ENCODE measurements around the gene SCYGR7. TPM values are rescaled to one million over a fixed set of nuclear protein-coding genes. Genes with fewer than 3 reads are reported as not detected.

SCYGR7 gene
- total and polyA plus RNA-seq, 2 of the 13 experiments (the other 11 are each of a cell fraction or from before 2014, with no cell fraction given): not detected

GRCh38 chr2:227717687-227718567, 10.2 kb upstream of the SCYGR7 start, which contains the start of gene SLC19A3 (continued):
- TF ChIP-seq, protein P1, sequence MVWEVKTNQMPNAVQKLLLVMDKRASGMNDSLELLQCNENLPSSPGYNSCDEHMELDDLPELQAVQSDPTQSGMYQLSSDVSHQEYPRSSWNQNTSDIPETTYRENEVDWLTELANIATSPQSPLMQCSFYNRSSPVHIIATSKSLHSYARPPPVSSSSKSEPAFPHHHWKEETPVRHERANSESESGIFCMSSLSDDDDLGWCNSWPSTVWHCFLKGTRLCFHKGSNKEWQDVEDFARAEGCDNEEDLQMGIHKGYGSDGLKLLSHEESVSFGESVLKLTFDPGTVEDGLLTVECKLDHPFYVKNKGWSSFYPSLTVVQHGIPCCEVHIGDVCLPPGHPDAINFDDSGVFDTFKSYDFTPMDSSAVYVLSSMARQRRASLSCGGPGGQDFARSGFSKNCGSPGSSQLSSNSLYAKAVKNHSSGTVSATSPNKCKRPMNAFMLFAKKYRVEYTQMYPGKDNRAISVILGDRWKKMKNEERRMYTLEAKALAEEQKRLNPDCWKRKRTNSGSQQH (CRISPR knock-in tag; IDR thresholded peaks at IDR 0.05; ENCODE audit: low read depth): no peak
- TF ChIP-seq NFRKB (IDR thresholded peaks at IDR 0.05) (no peak), PCBP2 (optimal IDR thresholded peaks at IDR 0.05; ENCODE audit: low read depth, low read length, poor library complexity, severe bottlenecking) (no peak), NONO (IDR thresholded peaks at IDR 0.05) (no peak), NONO (CRISPR knock-in tag; conservative IDR thresholded peaks at IDR 0.05) (no peak), POGZ (CRISPR knock-in tag; IDR thresholded peaks at IDR 0.05) (0 out of 2 replicates have a peak, but pooled peaks have one; percentile 13), ZNF383 (CRISPR knock-in tag; IDR thresholded peaks at IDR 0.05; ENCODE audit: borderline replicate concordance) (no peak), FOSL1 (CRISPR knock-in tag; IDR thresholded peaks at IDR 0.05; ENCODE audit: borderline replicate concordance) (no peak), MZF1 (CRISPR knock-in tag; IDR thresholded peaks at IDR 0.05; ENCODE audit: borderline replicate concordance) (no peak), ESRRA (CRISPR knock-in tag; IDR thresholded peaks at IDR 0.05; ENCODE audit: low read depth) (no peak), ZNF569 (CRISPR knock-in tag; IDR thresholded peaks at IDR 0.05; ENCODE audit: borderline replicate concordance) (no peak), ZNF747 (CRISPR knock-in tag; IDR thresholded peaks at IDR 0.05; ENCODE audit: borderline replicate concordance) (no peak), PRPF4 (IDR thresholded peaks at IDR 0.05; ENCODE audit: low read depth, low read length, poor library complexity, severe bottlenecking) (no peak), NR2F6 (IDR thresholded peaks at IDR 0.05) (no peak), NR2F6 (CRISPR knock-in tag; IDR thresholded peaks at IDR 0.05) (no peak), HIVEP1 (CRISPR knock-in tag; IDR thresholded peaks at IDR 0.05) (peak; percentile 66; the same call in 1 of the 2 replicates)
- TF ChIP-seq, protein P2, sequence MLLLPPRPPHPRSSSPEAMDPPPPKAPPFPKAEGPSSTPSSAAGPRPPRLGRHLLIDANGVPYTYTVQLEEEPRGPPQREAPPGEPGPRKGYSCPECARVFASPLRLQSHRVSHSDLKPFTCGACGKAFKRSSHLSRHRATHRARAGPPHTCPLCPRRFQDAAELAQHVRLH (CRISPR knock-in tag; IDR thresholded peaks at IDR 0.05; ENCODE audit: borderline replicate concordance, low read depth): no peak
- TF ChIP-seq, protein P3, sequence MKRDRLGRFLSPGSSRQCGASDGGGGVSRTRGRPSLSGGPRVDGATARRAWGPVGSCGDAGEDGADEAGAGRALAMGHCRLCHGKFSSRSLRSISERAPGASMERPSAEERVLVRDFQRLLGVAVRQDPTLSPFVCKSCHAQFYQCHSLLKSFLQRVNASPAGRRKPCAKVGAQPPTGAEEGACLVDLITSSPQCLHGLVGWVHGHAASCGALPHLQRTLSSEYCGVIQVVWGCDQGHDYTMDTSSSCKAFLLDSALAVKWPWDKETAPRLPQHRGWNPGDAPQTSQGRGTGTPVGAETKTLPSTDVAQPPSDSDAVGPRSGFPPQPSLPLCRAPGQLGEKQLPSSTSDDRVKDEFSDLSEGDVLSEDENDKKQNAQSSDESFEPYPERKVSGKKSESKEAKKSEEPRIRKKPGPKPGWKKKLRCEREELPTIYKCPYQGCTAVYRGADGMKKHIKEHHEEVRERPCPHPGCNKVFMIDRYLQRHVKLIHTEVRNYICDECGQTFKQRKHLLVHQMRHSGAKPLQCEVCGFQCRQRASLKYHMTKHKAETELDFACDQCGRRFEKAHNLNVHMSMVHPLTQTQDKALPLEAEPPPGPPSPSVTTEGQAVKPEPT (CRISPR knock-in tag; IDR thresholded peaks at IDR 0.05; ENCODE audit: low read depth): no peak
- TF ChIP-seq, protein P4, sequence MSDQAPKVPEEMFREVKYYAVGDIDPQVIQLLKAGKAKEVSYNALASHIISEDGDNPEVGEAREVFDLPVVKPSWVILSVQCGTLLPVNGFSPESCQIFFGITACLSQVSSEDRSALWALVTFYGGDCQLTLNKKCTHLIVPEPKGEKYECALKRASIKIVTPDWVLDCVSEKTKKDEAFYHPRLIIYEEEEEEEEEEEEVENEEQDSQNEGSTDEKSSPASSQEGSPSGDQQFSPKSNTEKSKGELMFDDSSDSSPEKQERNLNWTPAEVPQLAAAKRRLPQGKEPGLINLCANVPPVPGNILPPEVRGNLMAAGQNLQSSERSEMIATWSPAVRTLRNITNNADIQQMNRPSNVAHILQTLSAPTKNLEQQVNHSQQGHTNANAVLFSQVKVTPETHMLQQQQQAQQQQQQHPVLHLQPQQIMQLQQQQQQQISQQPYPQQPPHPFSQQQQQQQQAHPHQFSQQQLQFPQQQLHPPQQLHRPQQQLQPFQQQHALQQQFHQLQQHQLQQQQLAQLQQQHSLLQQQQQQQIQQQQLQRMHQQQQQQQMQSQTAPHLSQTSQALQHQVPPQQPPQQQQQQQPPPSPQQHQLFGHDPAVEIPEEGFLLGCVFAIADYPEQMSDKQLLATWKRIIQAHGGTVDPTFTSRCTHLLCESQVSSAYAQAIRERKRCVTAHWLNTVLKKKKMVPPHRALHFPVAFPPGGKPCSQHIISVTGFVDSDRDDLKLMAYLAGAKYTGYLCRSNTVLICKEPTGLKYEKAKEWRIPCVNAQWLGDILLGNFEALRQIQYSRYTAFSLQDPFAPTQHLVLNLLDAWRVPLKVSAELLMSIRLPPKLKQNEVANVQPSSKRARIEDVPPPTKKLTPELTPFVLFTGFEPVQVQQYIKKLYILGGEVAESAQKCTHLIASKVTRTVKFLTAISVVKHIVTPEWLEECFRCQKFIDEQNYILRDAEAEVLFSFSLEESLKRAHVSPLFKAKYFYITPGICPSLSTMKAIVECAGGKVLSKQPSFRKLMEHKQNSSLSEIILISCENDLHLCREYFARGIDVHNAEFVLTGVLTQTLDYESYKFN (CRISPR knock-in tag; conservative IDR thresholded peaks at IDR 0.05): peak; percentile 20; the same call in 1 of the 2 replicates
- TF ChIP-seq, protein P5, sequence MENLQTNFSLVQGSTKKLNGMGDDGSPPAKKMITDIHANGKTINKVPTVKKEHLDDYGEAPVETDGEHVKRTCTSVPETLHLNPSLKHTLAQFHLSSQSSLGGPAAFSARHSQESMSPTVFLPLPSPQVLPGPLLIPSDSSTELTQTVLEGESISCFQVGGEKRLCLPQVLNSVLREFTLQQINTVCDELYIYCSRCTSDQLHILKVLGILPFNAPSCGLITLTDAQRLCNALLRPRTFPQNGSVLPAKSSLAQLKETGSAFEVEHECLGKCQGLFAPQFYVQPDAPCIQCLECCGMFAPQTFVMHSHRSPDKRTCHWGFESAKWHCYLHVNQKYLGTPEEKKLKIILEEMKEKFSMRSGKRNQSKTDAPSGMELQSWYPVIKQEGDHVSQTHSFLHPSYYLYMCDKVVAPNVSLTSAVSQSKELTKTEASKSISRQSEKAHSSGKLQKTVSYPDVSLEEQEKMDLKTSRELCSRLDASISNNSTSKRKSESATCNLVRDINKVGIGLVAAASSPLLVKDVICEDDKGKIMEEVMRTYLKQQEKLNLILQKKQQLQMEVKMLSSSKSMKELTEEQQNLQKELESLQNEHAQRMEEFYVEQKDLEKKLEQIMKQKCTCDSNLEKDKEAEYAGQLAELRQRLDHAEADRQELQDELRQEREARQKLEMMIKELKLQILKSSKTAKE (CRISPR knock-in tag; IDR thresholded peaks at IDR 0.05; ENCODE audit: borderline replicate concordance): no peak
